Measurements from ENCODE around the gene KCTD17. TPM values are rescaled to one million over a fixed set of nuclear protein-coding genes. Genes with fewer than 3 reads are reported as not detected.

KCTD17 gene
- polyA plus RNA-seq, 3 donors: 8.4 to 40.0 (median 9.0) TPM

- Histone ChIP-seq H3K4me1 (ENCODE audit: control insufficient read depth in 1 of 2, insufficient read depth in 2 of 2, low read length in 2 of 2) (peaks cover 22 to 25% of the 10 kb centered on the region in 2 donors), H3K9me3 (replicated peaks in 1 of 2; ENCODE audit: control insufficient read depth in 1 of 2, insufficient read depth in 1 of 2, low read length in 2 of 2) (no peaks in the 10 kb centered on the region), H3K36me3 (replicated peaks in 1 of 2; ENCODE audit: control insufficient read depth in 1 of 2, insufficient read depth in 2 of 2, low read length in 2 of 2) (no peaks in the 10 kb centered on the region), H2AFZ (ENCODE audit: insufficient read depth, low read depth, low read length, poor library complexity, severe bottlenecking) (no peak overlapping the region), H3K4me2 (replicated peaks; ENCODE audit: extremely low read depth, low read length, poor library complexity, severe bottlenecking) (no peak overlapping the region), H3K9ac (ENCODE audit: insufficient read depth, low read length, poor library complexity, severe bottlenecking) (no peak overlapping the region), H4K20me1 (ENCODE audit: insufficient read depth, low read length) (no peaks in the 10 kb centered on the region), H3K79me2 (ENCODE audit: insufficient read depth, low read length) (no peaks in the 10 kb centered on the region), H3K4me3 (replicated peaks in 1 of 3; ENCODE audit: low read depth in 2 of 3, low read length in 3 of 3) (no peak overlapping the region), H3K27ac (ENCODE audit: low read depth in 1 of 2, low read length in 2 of 2) (no peak overlapping the region), H3K27me3 (ENCODE audit: control insufficient read depth in 2 of 2, insufficient read depth in 2 of 2, low read length in 2 of 2) (no peaks in the 10 kb centered on the region)
- no peak for TF ChIP-seq CTCF (IDR thresholded peaks at IDR 0.05)
- intact Hi-C loops (cut with micrococcal nuclease): no loop called here
- Mint-ChIP-seq H3K27me3 (ENCODE audit: low read depth in 3 of 3) (peaks cover 1 to 8% (median 3%) of the 10 kb centered on the region in 3 donors), H3K4me3 (no peak overlapping the region), H3K9me3 (no peaks in the 10 kb centered on the region), H3K36me3 (no peaks in the 10 kb centered on the region), H3K27ac (peak overlapping the region in 1 of 7 donors; percentile 40), H3K4me1 (peaks cover 21% of the 10 kb centered on the region)
- 100% methylated on average over 1 of the region's 7 CpGs for WGBS (ENCODE audit: insufficient coverage)
- DNase-seq: no peak
Measured at GRCh38 chr22:37043209-37043827, 8.2 kb upstream of the KCTD17 start.

GRCh38 chr22:37043828-37044538 lies 7.6 kb upstream of the KCTD17 start:
- TF ChIP-seq CTCF (IDR thresholded peaks at IDR 0.05): peak; percentile 89
- H3K36me3 ChIP-seq (replicated peaks in 1 of 2; ENCODE audit: control insufficient read depth in 1 of 2, insufficient read depth in 2 of 2, low read length in 2 of 2): no peaks in the 10 kb centered on the region
- H3K4me2 ChIP-seq (replicated peaks; ENCODE audit: extremely low read depth, low read length, poor library complexity, severe bottlenecking): no peak overlapping the region
- no peak overlapping the region for H3K27ac ChIP-seq (ENCODE audit: low read depth in 1 of 2, low read length in 2 of 2)
- no peak overlapping the region for H3K4me3 ChIP-seq (replicated peaks in 1 of 3; ENCODE audit: low read depth in 2 of 3, low read length in 3 of 3)
- no peaks in the 10 kb centered on the region for H3K79me2 ChIP-seq (ENCODE audit: insufficient read depth, low read length)
- Mint-ChIP-seq H3K9me3 (no peaks in the 10 kb centered on the region), H3K36me3 (no peaks in the 10 kb centered on the region), H3K27me3 (ENCODE audit: low read depth in 3 of 3) (peaks cover under 1 to 7% (median 1%) of the 10 kb centered on the region in 3 donors), H3K4me1 (peaks cover 21% of the 10 kb centered on the region), H3K4me3 (no peak overlapping the region), H3K27ac (peak overlapping the region in 1 of 7 donors; percentile 40)
- intact Hi-C loops (cut with micrococcal nuclease): no loop called here
- H3K27me3 ChIP-seq (ENCODE audit: control insufficient read depth in 2 of 2, insufficient read depth in 2 of 2, low read length in 2 of 2): no peaks in the 10 kb centered on the region
- no peaks in the 10 kb centered on the region for H3K9me3 ChIP-seq (replicated peaks in 1 of 2; ENCODE audit: control insufficient read depth in 1 of 2, insufficient read depth in 1 of 2, low read length in 2 of 2)
- no peak overlapping the region for H2AFZ ChIP-seq (ENCODE audit: insufficient read depth, low read depth, low read length, poor library complexity, severe bottlenecking)
- WGBS (ENCODE audit: insufficient coverage): 36% methylated on average over 11 of the region's 17 CpGs
- H4K20me1 ChIP-seq (ENCODE audit: insufficient read depth, low read length): no peaks in the 10 kb centered on the region
- H3K4me1 ChIP-seq (ENCODE audit: control insufficient read depth in 1 of 2, insufficient read depth in 2 of 2, low read length in 2 of 2): peaks cover 22 to 25% of the 10 kb centered on the region in 2 donors
- no peak overlapping the region for H3K9ac ChIP-seq (ENCODE audit: insufficient read depth, low read length, poor library complexity, severe bottlenecking)
- peak; percentile 44 to 61 (median 46) for DNase-seq
